Activated gamma-delta T cell (primary cell): Measurements from ENCODE around the gene TLE1.

Source experiments
- DNase-seq: peaks from one replicate; lab custom pipeline; 2025; lab: John Stamatoyannopoulos, UW

The TLE1 gene

GRCh38 chr9:81574405-81574804 lies 114.9 kb downstream of the TLE1 start:
- DNase-seq: no peak

DNA sequence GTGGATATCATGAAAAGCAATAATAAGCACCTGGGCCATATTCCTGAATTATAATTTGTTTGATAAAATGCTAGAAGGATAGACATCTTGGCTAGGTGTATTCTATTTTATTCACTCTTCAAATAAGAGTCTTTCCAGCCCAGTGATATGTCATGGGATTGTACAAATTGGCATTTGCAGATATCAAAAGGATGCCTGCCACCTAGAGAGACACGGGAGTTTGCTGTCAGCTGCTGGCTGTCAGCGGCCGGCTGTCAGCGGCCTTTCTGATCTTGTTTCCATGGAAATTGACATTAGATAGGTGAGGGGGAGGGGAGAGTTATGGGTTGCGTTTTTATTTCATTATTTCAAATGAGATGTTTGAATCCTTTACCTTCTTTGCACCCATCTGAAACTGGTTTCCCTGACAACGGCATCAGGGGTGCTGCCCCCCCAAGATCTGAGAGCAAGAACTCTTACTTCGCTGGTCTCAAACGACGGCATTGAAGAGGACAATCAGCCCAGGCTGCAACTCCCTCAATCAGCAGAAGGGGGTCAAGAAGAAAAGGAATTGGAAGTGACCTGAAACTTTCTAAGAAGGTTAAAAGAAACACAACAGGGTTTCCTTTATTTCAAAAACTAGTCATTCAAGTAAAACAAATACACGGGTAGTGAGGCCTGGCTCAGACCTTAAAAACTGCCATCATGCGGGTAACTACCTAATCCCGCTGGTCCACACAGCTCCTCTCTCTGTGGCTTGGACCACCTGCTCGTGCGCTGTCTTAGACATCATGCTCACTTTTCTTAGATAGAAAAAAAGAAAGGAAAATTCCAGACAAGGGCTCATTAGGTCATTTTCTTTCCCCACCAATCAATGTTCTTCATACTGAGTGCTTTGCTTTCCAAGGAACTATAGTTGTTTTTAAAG lies 115.7 kb downstream of the TLE1 start:
- DNase-seq: no peak

GRCh38 chr9:81570083-81570482 lies 119.3 kb downstream of the TLE1 start:
- no peak for DNase-seq

DNA sequence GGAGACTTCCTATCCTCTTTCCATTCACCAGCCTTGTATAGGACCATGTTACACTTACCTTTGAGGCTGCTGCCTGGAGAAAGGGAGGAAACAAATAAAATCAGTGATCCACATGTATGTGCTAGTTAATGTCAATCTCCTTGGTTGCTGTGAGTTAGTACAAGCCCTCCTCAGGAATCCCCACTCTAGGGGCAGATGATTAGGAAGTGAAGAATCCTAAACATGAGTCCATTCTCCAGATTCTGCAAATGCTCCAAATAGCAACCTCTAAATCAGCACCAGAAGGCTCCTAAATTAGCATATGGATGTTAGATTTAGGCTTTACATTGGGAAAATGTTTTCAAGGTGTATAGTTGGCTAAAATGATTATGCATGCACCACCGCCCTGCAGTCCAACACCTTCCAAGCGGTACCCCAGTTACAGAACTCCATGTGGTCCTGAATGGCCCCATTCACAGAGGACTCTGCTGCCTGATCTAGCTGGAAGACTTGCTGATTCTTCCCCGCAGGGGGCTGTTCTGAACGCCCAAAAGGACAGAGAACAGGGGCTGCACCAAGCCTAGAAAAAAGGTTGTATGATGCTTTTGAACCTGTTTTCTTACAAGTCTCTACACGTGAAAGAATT lies 123.2 kb downstream of the TLE1 start:
- no peak for DNase-seq

- no peak for DNase-seq
Observed at GRCh38 chr9:81565609-81566008, 123.7 kb downstream of the TLE1 start.

GRCh38 chr9:81565144-81565543 lies 124.2 kb downstream of the TLE1 start:
- DNase-seq: no peak

GRCh38 chr9:81564632-81565031 lies 124.7 kb downstream of the TLE1 start:
- no peak for DNase-seq

DNA sequence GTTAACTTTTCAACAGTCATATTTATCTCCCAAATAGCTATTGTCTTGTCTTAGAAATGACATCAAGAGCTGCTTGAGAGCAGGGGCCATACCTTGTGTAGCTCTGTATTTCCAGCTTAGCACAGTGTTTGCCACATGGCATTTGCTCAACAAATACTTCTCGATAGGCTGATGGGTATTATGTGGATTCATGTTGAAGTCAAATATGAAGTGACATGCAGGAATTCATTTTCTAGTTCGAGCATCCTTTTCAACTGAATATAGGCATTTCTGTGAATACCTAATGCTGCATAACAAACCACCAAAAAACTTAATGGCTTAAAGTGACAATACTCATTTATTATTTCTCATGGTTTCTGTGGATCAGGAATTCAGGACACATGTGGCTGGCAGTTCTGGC lies 125.6 kb downstream of the TLE1 start:
- DNase-seq: no peak

- no peak for DNase-seq
Observed at GRCh38 chr9:81563020-81563407, 126.3 kb downstream of the TLE1 start.

- DNase-seq: no peak
Observed at GRCh38 chr9:81562231-81563019, 126.9 kb downstream of the TLE1 start.

DNA sequence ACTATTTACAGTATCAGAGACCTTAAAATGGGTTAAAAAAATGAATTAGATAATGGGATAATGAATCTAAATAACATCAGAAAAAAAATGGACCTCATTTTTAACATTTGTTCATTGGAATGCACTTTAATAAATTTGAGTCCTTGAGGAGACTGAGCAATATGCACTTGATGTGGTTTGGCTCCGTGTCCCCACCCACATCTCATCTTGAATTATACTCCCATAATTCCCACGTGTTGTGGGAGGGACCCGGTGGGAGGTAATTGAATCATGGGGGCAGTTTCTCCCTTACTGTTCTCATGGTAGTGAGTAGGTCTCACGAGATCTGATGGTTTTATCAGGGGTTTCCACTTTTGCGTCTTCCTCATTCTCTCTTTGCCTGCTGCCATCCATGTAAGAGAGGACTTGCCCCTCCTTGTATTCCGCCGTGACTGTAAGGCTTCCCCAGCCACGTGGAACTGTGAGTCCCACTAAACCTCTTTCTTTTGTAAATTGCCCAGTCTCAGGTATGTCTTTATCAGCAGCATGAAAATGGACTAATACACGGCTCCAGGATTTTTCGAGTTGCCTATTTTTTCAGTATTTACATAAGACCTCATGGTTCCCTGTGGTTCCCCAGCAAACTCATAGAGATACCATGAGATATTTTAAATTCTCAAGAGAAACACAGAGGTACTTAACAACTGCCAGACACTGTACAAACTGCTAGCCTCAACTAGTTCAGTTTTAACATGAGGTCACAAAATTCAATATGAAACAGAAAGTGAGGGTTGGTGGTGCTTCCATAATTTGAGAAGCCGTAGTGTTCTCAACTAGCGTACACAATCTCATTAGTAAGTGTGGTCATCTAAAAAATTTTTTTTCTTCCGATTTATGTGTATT lies 128.3 kb downstream of the TLE1 start:
- DNase-seq: no peak

- no peak for DNase-seq
Observed at GRCh38 chr9:81559709-81560108, 129.6 kb downstream of the TLE1 start.

DNA sequence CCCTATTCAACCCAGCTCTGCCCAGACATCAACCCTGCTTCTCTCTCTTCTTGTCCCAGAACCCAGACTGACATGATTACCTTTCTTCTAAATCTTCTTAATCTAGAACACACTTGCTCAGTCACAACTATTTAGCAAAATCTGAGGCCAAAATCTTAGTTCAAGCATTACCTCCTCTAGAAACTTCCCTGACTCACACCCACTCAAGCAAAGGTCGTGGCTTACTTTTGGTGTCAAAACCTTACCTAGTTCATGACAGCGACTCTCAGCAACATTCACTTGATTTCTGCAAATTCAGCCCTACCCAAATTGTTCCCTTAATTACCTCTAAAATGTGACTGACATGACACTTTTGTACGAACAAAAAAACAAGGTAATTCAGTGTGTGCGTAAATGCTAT lies 130.2 kb downstream of the TLE1 start:
- no peak for DNase-seq

DNA sequence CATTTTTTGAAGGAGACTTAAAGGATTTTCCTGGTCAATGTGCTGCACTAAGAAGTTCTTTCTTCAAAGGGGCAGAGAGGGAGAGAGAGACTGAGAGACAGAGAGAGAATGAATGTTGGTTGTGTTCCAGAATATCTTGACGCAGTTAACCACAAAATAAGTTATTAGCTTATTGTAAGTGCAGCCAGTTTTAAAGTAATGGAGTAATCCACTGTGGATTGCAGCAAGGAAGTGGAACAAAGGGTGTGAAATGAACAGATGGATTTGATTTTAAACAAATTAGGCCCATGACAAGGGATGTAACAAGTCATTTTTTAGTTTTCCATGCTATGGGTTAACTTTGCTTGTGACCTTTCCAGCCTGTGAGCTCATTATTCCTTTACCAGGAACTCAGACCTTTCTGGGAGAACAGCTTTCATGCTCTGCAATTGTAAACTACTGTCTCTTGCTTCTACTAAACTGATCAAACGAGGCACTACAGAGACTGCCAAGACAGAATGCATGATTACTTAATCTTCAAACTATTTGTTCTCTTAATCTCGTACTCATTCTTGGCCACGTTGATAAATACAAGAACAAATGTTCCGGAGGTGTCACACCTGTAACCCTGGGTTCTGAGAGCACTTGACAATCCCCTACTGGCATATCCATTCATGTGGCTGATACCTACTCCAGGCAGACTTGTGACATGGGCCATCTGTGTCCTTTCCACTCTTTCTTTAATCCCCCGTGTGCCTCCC lies 131.1 kb downstream of the TLE1 start:
- no peak for DNase-seq

DNA sequence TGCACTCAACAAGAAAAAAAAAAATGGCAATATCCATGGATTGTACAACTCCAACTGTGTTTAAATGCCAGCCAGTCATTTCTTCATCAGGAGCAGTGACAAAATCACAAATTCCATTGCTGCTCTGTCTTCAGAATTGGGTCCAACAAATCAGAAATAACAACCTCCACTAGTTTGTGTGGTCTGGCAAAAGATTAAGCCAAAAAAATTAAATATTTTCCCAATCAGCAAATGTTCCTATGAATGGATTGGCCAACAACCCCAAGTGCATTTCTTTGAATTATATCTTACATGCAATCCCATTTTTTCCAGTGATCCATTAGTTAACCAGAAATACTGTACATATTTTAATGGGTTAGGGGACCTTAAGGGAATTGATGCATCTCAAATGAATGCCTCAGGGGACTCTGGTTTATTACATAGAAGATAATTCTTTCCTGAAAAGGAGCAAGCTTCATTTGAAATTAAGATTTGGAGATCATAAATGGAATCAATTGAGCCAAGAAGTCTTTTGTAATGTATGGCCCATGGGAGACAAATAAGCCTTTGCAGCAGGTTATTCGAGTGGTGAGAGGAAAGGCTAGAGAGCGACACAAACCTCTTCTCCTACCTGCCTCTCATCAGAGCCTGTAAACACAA lies 131.8 kb downstream of the TLE1 start:
- no peak for DNase-seq

DNA sequence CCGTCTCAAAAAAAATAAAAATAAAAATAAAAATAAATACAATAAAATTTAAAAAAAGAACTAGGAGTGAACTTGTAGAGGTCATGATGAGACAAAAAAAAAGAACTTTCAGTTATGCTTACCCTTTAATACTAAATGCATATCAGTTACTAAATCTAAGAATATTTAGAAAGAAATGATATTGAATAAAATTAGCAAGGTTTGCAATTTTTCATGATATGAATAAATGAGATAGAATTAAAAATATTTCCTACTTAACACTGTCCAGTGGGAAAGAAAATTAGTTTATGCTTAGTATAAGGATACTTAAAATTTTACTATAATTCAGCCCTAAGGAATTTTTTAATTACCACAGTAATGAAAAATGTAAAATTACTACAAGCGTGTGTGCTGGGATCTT lies 132.4 kb downstream of the TLE1 start:
- DNase-seq: no peak

DNA sequence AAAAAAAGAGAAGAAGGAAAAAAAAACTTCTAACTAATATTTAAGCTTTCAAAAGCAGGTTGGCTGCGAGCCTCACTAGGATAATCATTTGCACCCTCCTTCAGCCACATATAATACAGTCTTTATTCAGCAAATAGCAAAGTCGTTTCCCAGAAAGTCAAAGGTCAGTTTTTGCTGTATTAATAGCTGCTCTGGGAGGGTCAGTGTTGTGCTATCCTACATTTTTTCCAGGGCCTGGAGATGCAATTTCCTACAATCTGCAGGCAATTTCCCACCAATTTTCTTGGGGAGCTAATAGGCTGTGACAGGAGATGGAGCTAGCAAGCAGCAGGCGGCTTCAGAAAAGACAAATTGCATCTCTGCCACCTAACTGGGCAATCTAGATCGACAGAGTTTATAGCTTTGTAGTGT lies 136.8 kb downstream of the TLE1 start:
- DNase-seq: no peak

DNA sequence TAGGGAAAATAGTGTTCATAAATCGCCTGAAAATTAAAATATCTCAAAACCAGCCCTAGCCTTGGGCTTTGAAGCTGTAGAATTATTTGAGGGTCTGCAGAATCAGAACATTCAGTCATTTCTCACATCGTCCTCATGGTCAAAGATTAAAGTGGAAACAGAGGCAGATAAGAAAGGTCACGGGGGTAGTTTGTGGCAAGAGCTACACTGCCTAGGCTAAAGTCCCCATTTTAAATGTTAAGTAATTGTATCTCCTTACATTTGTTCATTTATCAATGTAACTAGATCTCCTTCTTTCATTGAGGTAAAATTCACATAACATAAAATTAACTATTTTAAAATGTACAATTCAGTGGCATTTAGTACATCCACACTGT lies 139.2 kb downstream of the TLE1 start:
- DNase-seq: no peak

- no peak for DNase-seq
Observed at GRCh38 chr9:81549500-81550206, 139.7 kb downstream of the TLE1 start.

- no peak for DNase-seq
Observed at GRCh38 chr9:81548911-81549310, 140.4 kb downstream of the TLE1 start.
